A549 (cell line): ENCODE results near the gene FHL2. TPM values are rescaled to one million over a fixed set of nuclear protein-coding genes. Genes with fewer than 3 reads are reported as not detected.

ENCODE experiments used
- ATAC-seq, 2 experiments: fragments of 200-7000 bp in 1 of 2; fragments of >200 bp in 1 of 2; cut with Nextera tagmentation in 1 of 2; cut with Tn5 transposase in 1 of 2; 3 replicates each; pipeline versions ENCODE4 v1.8.0 to v1.9.1; 2018 to 2020; ENCODE audit warnings: mild to moderate bottlenecking in 1 of 2, moderate library complexity in 1 of 2
- CTCF ChIA-PET: fragments of 300-600 bp; sonication (Branson Sonifier 250); formaldehyde crosslinking; extraction: SDS; loops from one replicate; lab custom pipeline; 2021; ENCODE audit warnings: antibody characterized with exemption, inconsistent platforms; lab: Yijun Ruan, JAX
- POLR2A ChIA-PET: fragments of 350-600 bp; formaldehyde crosslinking; extraction: SDS; loops from one replicate; lab custom pipeline; 2021; ENCODE audit warnings: antibody characterized with exemption, inconsistent platforms; lab: Yijun Ruan, JAX
- DNase-seq, 2 experiments: peaks; one replicate each; pipeline versions ENCODE4 v3.0.0 to v3.0.0-alpha.2; 2011 to 2016; ENCODE audit warnings: low read depth in 1 of 2, low spot score in 1 of 2
- FAIRE-seq: peaks from 2 replicates; lab custom pipeline; 2011; peaks lifted over from hg19 to GRCh38; lab: Jason Lieb, UNC
- H3K27ac ChIP-seq, 2 experiments: fragments of >200 bp; sonication (Bioruptor Twin); formaldehyde crosslinking; 3 replicates each; pipeline ENCODE4 v1.5.1; 2016 to 2017
- H3K4me1 ChIP-seq: fragments of >200 bp; sonication (Bioruptor Twin); formaldehyde crosslinking; 3 replicates; pipeline ENCODE4 v1.6.1; 2016
- H3K4me2 ChIP-seq: fragments of >200 bp; sonication (Bioruptor Twin); formaldehyde crosslinking; 3 replicates; pipeline ENCODE4 v1.6.1; 2016
- H3K4me3 ChIP-seq: fragments of >200 bp; sonication (Bioruptor Twin); formaldehyde crosslinking; 3 replicates; pipeline ENCODE4 v1.5.1; 2016
- H3K9me3 ChIP-seq: fragments of >200 bp; sonication (Bioruptor Twin); formaldehyde crosslinking; 3 replicates; pipeline ENCODE4 v1.6.1; 2016
- BHLHE40 ChIP-seq: IDR thresholded peaks from 2 replicates; pipeline ENCODE4 v1.6.1; 2012; ENCODE audit warnings: low read depth, low read length, inconsistent platforms
- CBX2 ChIP-seq: fragments of 200-600 bp; sonication (generic); IDR thresholded peaks from 2 replicates; pipeline ENCODE4 v1.6.1; 2016; ENCODE audit warnings: low read depth, mild to moderate bottlenecking, borderline replicate concordance
- E2F6 ChIP-seq: IDR thresholded peaks from 2 replicates; pipeline ENCODE4 v1.6.1; 2012; ENCODE audit warnings: low read depth, borderline replicate concordance
- EHF ChIP-seq: fragments of 250-450 bp; sonication (Bioruptor Pico); IDR thresholded peaks from 2 replicates; pipeline ENCODE4 v1.5.0; 2020; ENCODE audit warnings: mild to moderate bottlenecking
- ELK1 ChIP-seq: fragments of 150-350 bp; IDR thresholded peaks from 2 replicates; pipeline ENCODE4 v1.6.1; 2014; ENCODE audit warnings: low read depth, mild to moderate bottlenecking, low read length
- FOSL2 ChIP-seq, 2 experiments: fragments of 450-650 bp in 1 of 2; fragments of >200 bp in 1 of 2; sonication (Bioruptor Twin) in 1 of 2; formaldehyde crosslinking; IDR thresholded peaks; 2 replicates each; pipeline versions ENCODE4 v1.5.0 to v1.6.1; 2016 to 2020; ENCODE audit warnings: mild to moderate bottlenecking in 1 of 2, moderate library complexity in 1 of 2
- FOXS1 ChIP-seq: fragments of 250-450 bp; sonication (Bioruptor Pico); IDR thresholded peaks from 2 replicates; pipeline ENCODE4 v1.5.0; 2020; ENCODE audit warnings: mild to moderate bottlenecking, moderate library complexity
- HDAC2 ChIP-seq: fragments of 200-600 bp; sonication (generic); IDR thresholded peaks from 2 replicates; pipeline ENCODE4 v1.6.1; 2016
- HES2 ChIP-seq: fragments of >200 bp; sonication (Bioruptor Twin); formaldehyde crosslinking; IDR thresholded peaks from 2 replicates; pipeline ENCODE4 v1.6.1; 2016
- HMGXB4 ChIP-seq: fragments of 250-450 bp; sonication (Bioruptor Pico); IDR thresholded peaks from 2 replicates; pipeline ENCODE4 v1.5.0; 2021; ENCODE audit warnings: mild to moderate bottlenecking, moderate library complexity, borderline replicate concordance
- JUNB ChIP-seq: fragments of >200 bp; sonication (Bioruptor Twin); formaldehyde crosslinking; IDR thresholded peaks from 2 replicates; pipeline ENCODE4 v1.6.1; 2016
- KDM5A ChIP-seq: fragments of 200-600 bp; sonication (generic); IDR thresholded peaks from 2 replicates; pipeline ENCODE4 v1.6.1; 2016; ENCODE audit warnings: antibody characterized with exemption, mild to moderate bottlenecking
- MAX ChIP-seq: IDR thresholded peaks from 2 replicates; pipeline ENCODE4 v1.6.1; 2012
- MAZ ChIP-seq: fragments of 150-350 bp; IDR thresholded peaks from 2 replicates; pipeline ENCODE4 v1.6.1; 2014; ENCODE audit warnings: antibody characterized with exemption, low read depth, low read length, borderline replicate concordance
- NR3C1 ChIP-seq: fragments of >200 bp; sonication (Bioruptor Twin); formaldehyde crosslinking; IDR thresholded peaks from 3 replicates; pipeline ENCODE4 v1.6.1; 2017
- PHF8 ChIP-seq: fragments of 200-600 bp; sonication (generic); IDR thresholded peaks from 2 replicates; pipeline ENCODE4 v1.6.1; 2016; ENCODE audit warnings: low read depth, mild to moderate bottlenecking, antibody characterized with exemption, moderate library complexity, borderline replicate concordance
- POLR2A ChIP-seq: IDR thresholded peaks from 2 replicates; pipeline ENCODE4 v1.6.1; 2012; ENCODE audit warnings: mild to moderate bottlenecking, low read length
- POLR2AphosphoS2 ChIP-seq: conservative IDR thresholded peaks from 2 replicates; pipeline ENCODE4 v1.6.1; 2012; ENCODE audit warnings: low read length, improper control_type of control experiment, inconsistent platforms
- RARB ChIP-seq: fragments of 250-450 bp; sonication (Bioruptor Pico); IDR thresholded peaks from 2 replicates; pipeline ENCODE4 v1.8.0; 2021; ENCODE audit warnings: mild to moderate bottlenecking, moderate library complexity
- RFX5 ChIP-seq: fragments of 450-650 bp; IDR thresholded peaks from 2 replicates; pipeline ENCODE4 v1.7.1; 2014; ENCODE audit warnings: antibody characterized with exemption, mild to moderate bottlenecking, moderate library complexity
- RNF2 ChIP-seq: fragments of 200-600 bp; sonication (generic); IDR thresholded peaks from 2 replicates; pipeline ENCODE4 v1.6.1; 2016; ENCODE audit warnings: low read depth, mild to moderate bottlenecking, antibody characterized with exemption, moderate library complexity, borderline replicate concordance
- SMC3 ChIP-seq: fragments of >200 bp; sonication (Bioruptor Twin); formaldehyde crosslinking; IDR thresholded peaks from 3 replicates; pipeline ENCODE4 v1.6.1; 2018; ENCODE audit warnings: inconsistent platforms
- SREBF2 ChIP-seq: fragments of 450-650 bp; IDR thresholded peaks from 2 replicates; pipeline ENCODE4 v1.6.1; 2014; ENCODE audit warnings: mild to moderate bottlenecking, moderate library complexity
- TP53 ChIP-seq: fragments of 250-450 bp; sonication (Bioruptor Pico); IDR thresholded peaks from 2 replicates; pipeline ENCODE4 v1.5.0; 2021; ENCODE audit warnings: mild to moderate bottlenecking, moderate library complexity
- USF2 ChIP-seq: fragments of 450-650 bp; IDR thresholded peaks from 2 replicates; pipeline ENCODE4 v1.6.1; 2014; ENCODE audit warnings: antibody characterized with exemption
- ZC3H11A ChIP-seq: fragments of 450-650 bp; IDR thresholded peaks from 2 replicates; pipeline ENCODE4 v1.6.1; 2014; ENCODE audit warnings: antibody characterized with exemption, mild to moderate bottlenecking
- ZNF302 ChIP-seq: fragments of 250-450 bp; sonication (Bioruptor Pico); IDR thresholded peaks from 2 replicates; pipeline ENCODE4 v1.9.0; 2021; ENCODE audit warnings: inconsistent platforms, mild to moderate bottlenecking, moderate library complexity
- WGBS: methylation state at CpG from one replicate; pipeline ENCODE4 v1.1.6; 2017; ENCODE audit errors: missing lambda C conversion rate; 5-methylcytosine and 5-hydroxymethylcytosine counted together
- polyA plus RNA-seq, 4 experiments: library from polyadenylated mRNA; depleted of rRNA in 3 of 4; stranded (reverse); fragments of >200 nt; fragmentation: RNase III in 1 of 4; extraction: RNeasy Plus Mini Kit Qiagen cat#74134 plus additional on column Dnase treatment in 1 of 4; gene quantifications; 2 replicates in 3 of 4; 3 replicates in 1 of 4; pipeline ENCODE4 v1.2.3, GENCODE V29; 2011 to 2017

Gene FHL2
- polyA plus RNA-seq, 2 of the 4 experiments (the other 2 are of a cell fraction): 57.9 to 85.9 TPM

- ATAC-seq (no peak), DNase-seq (no peak), FAIRE-seq (no peak)
- Histone ChIP-seq H3K27ac (no peak overlapping the region), H3K4me2 (no peak overlapping the region), H3K4me3 (no peak overlapping the region), H3K9me3 (no peaks in the 10 kb centered on the region), H3K4me1 (peaks cover 6% of the 10 kb centered on the region; the same call in 2 of the 3 replicates)
- ChIA-PET POLR2A (no interaction called here), CTCF (interaction anchor here (0.7 to 6.1 kb wide), 17 partner anchors 9 to 180 kb away, joined by 3 to 146 read pairs (median 5); partner anchors contain the start of gene FHL2)
- TF ChIP-seq FOSL2 (IDR thresholded peaks at IDR 0.05) (no peak), FOSL2 (CRISPR knock-in tag; IDR thresholded peaks at IDR 0.05) (no peak), ZC3H11A (no peak), JUNB (no peak), ELK1 (no peak), SMC3 (no peak), CBX2 (no peak), BHLHE40 (no peak), HES2 (no peak), PHF8 (no peak), MAX (no peak), SREBF2 (no peak), NR3C1 (no peak)
- WGBS: 81% methylated on average over 8 of the region's 8 CpGs
Measured at GRCh38 chr2:105368759-105369408, 30.0 kb downstream of the FHL2 start.

- CTCF ChIA-PET: interaction anchor here (0.9 to 6.1 kb wide), 3 partner anchors 9 to 184 kb away, joined by 3 to 146 read pairs (median 3); no protein-coding TSS in a partner anchor
- no peaks in the 10 kb centered on the region for H3K9me3 ChIP-seq
Measured at GRCh38 chr2:105365206-105365605, 33.6 kb downstream of the FHL2 start.

More at GRCh38 chr2:105365206-105365605, 33.6 kb downstream of the FHL2 start:
- DNase-seq (no peak), FAIRE-seq (no peak), ATAC-seq (no peak)
- no peak overlapping the region for H3K4me3 ChIP-seq
- WGBS: 66% methylated on average over 3 of the region's 3 CpGs
- peaks cover 4% of the 10 kb centered on the region; the same call in 2 of the 3 replicates for H3K4me1 ChIP-seq
- no peak overlapping the region for H3K27ac ChIP-seq
- POLR2A ChIA-PET: no interaction called here
- no peak overlapping the region for H3K4me2 ChIP-seq
- no peak for TF ChIP-seq ZC3H11A
- no peak for TF ChIP-seq HMGXB4
- TF ChIP-seq HDAC2: no peak
- no peak for TF ChIP-seq PHF8
- no peak for TF ChIP-seq USF2
- TF ChIP-seq HES2: no peak
- TF ChIP-seq RFX5: no peak
- TF ChIP-seq RARB (CRISPR knock-in tag): no peak
- TF ChIP-seq FOXS1 (CRISPR knock-in tag): no peak
- TF ChIP-seq EHF (CRISPR knock-in tag): no peak
- no peak for TF ChIP-seq RNF2
- no peak for TF ChIP-seq CBX2
- no peak for TF ChIP-seq POLR2A
- no peak for TF ChIP-seq MAZ
- no peak for TF ChIP-seq POLR2AphosphoS2
- TF ChIP-seq SREBF2: no peak
- no peak for TF ChIP-seq KDM5A
- TF ChIP-seq TP53 (CRISPR knock-in tag): no peak
- TF ChIP-seq E2F6: no peak
- TF ChIP-seq ZNF302: no peak
